ENCODE results near the gene ADAM12. TPM values are rescaled to one million over a fixed set of nuclear protein-coding genes. Genes with fewer than 3 reads are reported as not detected.

Gene ADAM12
- total RNA-seq, 1 donor from 2014 or later, result 18.4 TPM

DNA sequence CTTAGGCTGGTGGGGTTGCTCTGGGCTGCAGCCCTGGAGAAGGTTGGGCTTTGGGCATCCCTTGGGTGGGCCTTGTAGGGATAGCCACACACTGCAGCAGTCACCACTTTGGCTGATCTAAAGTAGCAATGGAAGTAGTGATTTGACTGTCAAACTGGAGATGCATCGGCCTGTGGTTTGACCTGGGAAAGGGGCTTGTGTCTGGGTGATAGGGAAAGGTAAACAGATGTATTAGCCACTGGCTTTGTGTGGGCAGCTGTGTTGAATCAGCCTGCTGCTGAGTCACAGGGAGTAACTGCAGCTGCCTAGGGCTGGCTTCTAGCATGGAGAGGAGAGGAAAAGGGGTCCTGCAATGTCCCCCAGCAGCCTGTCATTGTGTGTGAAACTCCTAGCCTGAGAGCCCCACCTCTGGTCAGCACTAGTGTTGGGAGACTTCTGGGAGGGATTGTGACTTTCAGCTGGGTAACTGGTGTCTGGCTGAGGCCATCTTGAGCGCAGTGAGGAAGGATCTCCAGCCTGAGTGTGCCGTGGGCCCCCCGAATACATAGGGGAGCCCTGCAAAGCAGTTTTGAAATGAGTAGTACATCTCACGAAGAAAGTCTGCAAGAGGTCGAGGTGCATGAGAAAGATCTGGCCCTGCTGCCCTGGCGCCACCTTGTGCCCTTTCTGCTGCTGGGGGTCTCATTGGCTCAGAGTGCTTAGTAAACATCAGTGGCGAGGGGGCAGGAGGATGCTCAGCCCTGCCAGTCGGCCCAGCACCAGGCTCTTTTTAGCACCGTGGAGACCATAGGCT, 374.6 kb downstream of the ADAM12 start:
- no peaks in the 10 kb centered on the region for H3K36me3 Mint-ChIP-seq (ENCODE audit: unreplicated experiment)
- no peaks in the 10 kb centered on the region for H3K4me1 Mint-ChIP-seq (ENCODE audit: low read depth, unreplicated experiment)
- H3K9me3 Mint-ChIP-seq (ENCODE audit: unreplicated experiment), result no peaks in the 10 kb centered on the region
- TF ChIP-seq, protein P1, sequence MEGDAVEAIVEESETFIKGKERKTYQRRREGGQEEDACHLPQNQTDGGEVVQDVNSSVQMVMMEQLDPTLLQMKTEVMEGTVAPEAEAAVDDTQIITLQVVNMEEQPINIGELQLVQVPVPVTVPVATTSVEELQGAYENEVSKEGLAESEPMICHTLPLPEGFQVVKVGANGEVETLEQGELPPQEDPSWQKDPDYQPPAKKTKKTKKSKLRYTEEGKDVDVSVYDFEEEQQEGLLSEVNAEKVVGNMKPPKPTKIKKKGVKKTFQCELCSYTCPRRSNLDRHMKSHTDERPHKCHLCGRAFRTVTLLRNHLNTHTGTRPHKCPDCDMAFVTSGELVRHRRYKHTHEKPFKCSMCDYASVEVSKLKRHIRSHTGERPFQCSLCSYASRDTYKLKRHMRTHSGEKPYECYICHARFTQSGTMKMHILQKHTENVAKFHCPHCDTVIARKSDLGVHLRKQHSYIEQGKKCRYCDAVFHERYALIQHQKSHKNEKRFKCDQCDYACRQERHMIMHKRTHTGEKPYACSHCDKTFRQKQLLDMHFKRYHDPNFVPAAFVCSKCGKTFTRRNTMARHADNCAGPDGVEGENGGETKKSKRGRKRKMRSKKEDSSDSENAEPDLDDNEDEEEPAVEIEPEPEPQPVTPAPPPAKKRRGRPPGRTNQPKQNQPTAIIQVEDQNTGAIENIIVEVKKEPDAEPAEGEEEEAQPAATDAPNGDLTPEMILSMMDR (IDR thresholded peaks at IDR 0.05; ENCODE audit: partially characterized antibody, unreplicated experiment), result no peak
- H3K27me3 Mint-ChIP-seq (ENCODE audit: unreplicated experiment), result no peaks in the 10 kb centered on the region
- H3K27ac Mint-ChIP-seq (ENCODE audit: unreplicated experiment), result no peak overlapping the region
- DNase-seq, result no peak
- no peak overlapping the region for H3K4me3 Mint-ChIP-seq (ENCODE audit: unreplicated experiment)

DNA sequence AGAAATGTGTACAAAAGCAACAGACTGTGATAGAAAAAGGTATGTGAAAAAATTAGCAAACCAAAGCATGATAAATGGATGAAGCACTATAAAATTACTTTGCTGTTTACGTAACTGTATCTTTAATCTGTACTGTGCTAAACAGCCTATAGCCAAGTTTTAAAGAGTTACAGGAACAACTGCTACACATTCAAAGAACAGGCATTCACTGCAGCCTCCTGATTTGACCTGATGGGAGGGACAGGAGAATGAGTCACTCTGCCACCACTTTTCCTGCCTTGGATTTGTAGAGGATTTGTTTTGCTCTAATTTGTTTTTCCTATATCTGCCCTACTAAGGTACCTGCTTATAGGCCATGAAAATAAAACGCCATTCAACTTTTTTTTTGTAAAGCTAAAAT, 375.8 kb downstream of the ADAM12 start:
- H3K4me3 Mint-ChIP-seq (ENCODE audit: unreplicated experiment), result no peak overlapping the region

DNA sequence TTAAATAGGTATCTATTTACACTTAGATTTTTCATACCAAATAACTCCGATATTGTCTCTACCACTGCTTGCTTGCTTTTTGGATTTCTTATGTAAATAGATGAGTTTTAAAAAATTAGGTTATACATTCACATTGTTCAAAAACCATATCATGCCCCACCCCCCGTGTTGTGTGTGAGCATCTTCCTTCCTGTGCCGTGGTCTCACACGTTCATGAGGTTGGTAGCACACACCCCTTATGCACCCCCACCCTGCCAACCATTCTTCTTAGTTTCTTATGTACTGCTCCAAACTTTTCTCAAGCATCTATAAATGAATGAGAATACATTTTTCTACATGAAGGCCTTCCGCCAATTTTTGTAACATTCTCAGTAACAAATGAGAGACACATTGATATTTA, 376.3 kb downstream of the ADAM12 start:
- Mint-ChIP-seq H3K27me3 (ENCODE audit: unreplicated experiment) (no peaks in the 10 kb centered on the region), H3K4me3 (ENCODE audit: unreplicated experiment) (no peak overlapping the region), H3K4me1 (ENCODE audit: low read depth, unreplicated experiment) (no peaks in the 10 kb centered on the region), H3K27ac (ENCODE audit: unreplicated experiment) (no peak overlapping the region), H3K36me3 (ENCODE audit: unreplicated experiment) (no peaks in the 10 kb centered on the region), H3K9me3 (ENCODE audit: unreplicated experiment) (no peaks in the 10 kb centered on the region)
- DNase-seq, result no peak
- TF ChIP-seq, protein P1 (IDR thresholded peaks at IDR 0.05; ENCODE audit: partially characterized antibody, unreplicated experiment), result no peak

More for the DNA sequence above, 375.8 kb downstream of the ADAM12 start:
- Mint-ChIP-seq H3K27ac (ENCODE audit: unreplicated experiment) (no peak overlapping the region), H3K9me3 (ENCODE audit: unreplicated experiment) (no peaks in the 10 kb centered on the region), H3K27me3 (ENCODE audit: unreplicated experiment) (no peaks in the 10 kb centered on the region), H3K4me1 (ENCODE audit: low read depth, unreplicated experiment) (no peaks in the 10 kb centered on the region), H3K36me3 (ENCODE audit: unreplicated experiment) (no peaks in the 10 kb centered on the region)
- TF ChIP-seq, protein P1 (IDR thresholded peaks at IDR 0.05; ENCODE audit: partially characterized antibody, unreplicated experiment), result no peak
- DNase-seq, result no peak

DNA sequence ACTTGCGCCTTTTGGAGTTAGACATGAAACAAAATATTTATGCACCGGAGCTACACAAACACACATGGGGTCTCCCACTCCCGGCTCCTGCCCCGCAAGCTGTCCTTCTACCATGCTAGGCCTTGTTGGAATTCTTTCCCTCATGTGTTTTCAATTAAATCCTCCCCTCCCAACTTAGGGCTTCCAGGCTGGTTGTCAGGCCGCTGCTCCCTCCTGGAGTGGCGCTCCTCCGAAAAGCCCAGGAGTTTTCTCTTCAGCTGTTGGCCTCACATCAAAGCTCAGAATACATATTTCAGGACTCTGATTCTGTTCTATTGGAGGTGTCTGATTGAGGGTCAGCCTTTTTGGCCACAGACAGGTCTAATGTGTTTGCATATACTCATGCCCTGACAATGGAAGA, 378.6 kb downstream of the ADAM12 start:
- H3K9me3 Mint-ChIP-seq (ENCODE audit: unreplicated experiment), result no peaks in the 10 kb centered on the region
- no peak for DNase-seq
- H3K4me1 Mint-ChIP-seq (ENCODE audit: low read depth, unreplicated experiment), result no peaks in the 10 kb centered on the region
- H3K27ac Mint-ChIP-seq (ENCODE audit: unreplicated experiment), result no peak overlapping the region
- TF ChIP-seq, protein P1 (IDR thresholded peaks at IDR 0.05; ENCODE audit: partially characterized antibody, unreplicated experiment), result no peak
- H3K27me3 Mint-ChIP-seq (ENCODE audit: unreplicated experiment), result peaks cover 2% of the 10 kb centered on the region
- no peak overlapping the region for H3K4me3 Mint-ChIP-seq (ENCODE audit: unreplicated experiment)
- no peaks in the 10 kb centered on the region for H3K36me3 Mint-ChIP-seq (ENCODE audit: unreplicated experiment)

DNA sequence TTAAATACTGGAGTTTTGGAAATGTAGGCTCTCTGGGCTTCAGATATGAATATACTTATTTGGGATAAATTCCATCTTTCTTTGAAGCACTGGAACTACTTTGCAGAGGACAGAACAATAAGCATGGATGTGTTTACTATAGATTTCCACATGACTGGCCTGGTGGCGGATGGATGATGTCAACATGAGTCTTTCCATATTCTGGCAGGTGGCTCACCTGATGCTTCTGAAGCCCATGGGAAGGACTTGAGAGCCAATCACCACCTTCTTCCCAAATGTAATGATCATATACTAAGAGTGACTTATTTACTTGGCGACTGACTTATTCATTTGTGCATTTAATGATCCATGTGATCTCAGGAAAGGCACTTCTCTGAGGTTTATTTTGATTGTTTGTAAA, 381.4 kb downstream of the ADAM12 start:
- Mint-ChIP-seq H3K27ac (ENCODE audit: unreplicated experiment) (no peak overlapping the region), H3K27me3 (ENCODE audit: unreplicated experiment) (peaks cover 2% of the 10 kb centered on the region), H3K4me3 (ENCODE audit: unreplicated experiment) (no peak overlapping the region), H3K36me3 (ENCODE audit: unreplicated experiment) (no peaks in the 10 kb centered on the region), H3K4me1 (ENCODE audit: low read depth, unreplicated experiment) (no peaks in the 10 kb centered on the region), H3K9me3 (ENCODE audit: unreplicated experiment) (no peaks in the 10 kb centered on the region)
- no peak for DNase-seq
- TF ChIP-seq, protein P1 (IDR thresholded peaks at IDR 0.05; ENCODE audit: partially characterized antibody, unreplicated experiment), result no peak

Data from glutamatergic neuron (in vitro differentiated cells).